D721Med (cell line): ENCODE results near the gene RANBP1.

ENCODE experiments used
- DNase-seq: peaks from one replicate; pipeline ENCODE4 v3.0.0; 2011; ENCODE audit warnings: low spot score; ENCODE audit not compliant: insufficient read length
- FAIRE-seq: peaks from 2 replicates; lab custom pipeline; 2011; peaks lifted over from hg19 to GRCh38; lab: Jason Lieb, UNC
- TF ChIP-seq, protein P1 (sequence below): IDR thresholded peaks from 2 replicates; pipeline ENCODE4 v1.5.1; 2012; ENCODE audit warnings: mild to moderate bottlenecking, control low read depth; ENCODE audit not compliant: insufficient read depth; ENCODE audit errors: missing control alignments

RANBP1 gene

GRCh38 chr22:20106205-20106848 is 9.6 kb upstream of the RANBP1 start:
- FAIRE-seq (no peak), DNase-seq (no peak)

GRCh38 chr22:20106849-20107237 is 9.1 kb upstream of the RANBP1 start:
- TF ChIP-seq, protein P1, sequence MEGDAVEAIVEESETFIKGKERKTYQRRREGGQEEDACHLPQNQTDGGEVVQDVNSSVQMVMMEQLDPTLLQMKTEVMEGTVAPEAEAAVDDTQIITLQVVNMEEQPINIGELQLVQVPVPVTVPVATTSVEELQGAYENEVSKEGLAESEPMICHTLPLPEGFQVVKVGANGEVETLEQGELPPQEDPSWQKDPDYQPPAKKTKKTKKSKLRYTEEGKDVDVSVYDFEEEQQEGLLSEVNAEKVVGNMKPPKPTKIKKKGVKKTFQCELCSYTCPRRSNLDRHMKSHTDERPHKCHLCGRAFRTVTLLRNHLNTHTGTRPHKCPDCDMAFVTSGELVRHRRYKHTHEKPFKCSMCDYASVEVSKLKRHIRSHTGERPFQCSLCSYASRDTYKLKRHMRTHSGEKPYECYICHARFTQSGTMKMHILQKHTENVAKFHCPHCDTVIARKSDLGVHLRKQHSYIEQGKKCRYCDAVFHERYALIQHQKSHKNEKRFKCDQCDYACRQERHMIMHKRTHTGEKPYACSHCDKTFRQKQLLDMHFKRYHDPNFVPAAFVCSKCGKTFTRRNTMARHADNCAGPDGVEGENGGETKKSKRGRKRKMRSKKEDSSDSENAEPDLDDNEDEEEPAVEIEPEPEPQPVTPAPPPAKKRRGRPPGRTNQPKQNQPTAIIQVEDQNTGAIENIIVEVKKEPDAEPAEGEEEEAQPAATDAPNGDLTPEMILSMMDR = no peak
- FAIRE-seq (no peak), DNase-seq (no peak)

More at GRCh38 chr22:20106205-20106848, 9.6 kb upstream of the RANBP1 start:
- TF ChIP-seq, protein P1 = no peak

DNA sequence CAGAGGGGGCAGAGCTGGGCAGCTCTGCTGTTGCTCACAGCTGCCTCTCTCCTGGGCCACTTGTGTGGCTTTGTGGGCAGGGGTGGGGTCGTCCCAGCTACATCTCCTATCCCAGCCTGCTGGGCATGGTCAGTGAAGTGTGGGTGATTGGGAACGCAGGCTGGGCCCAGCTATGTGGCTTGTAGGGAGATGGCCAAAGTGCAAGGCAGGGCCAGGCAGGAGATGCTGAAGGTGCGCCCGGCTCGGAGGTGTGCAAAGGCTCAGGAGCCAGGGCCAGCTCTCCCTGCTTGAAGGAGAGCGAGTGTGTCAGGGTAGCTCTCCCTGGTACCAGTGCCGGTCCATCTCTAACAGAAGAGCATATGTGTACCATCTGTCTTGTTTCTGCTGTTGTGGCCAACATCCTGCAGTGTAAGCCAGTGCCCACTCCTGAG is 8.4 kb upstream of the RANBP1 start:
- no peak for FAIRE-seq

GRCh38 chr22:20107951-20108756 is 7.8 kb upstream of the RANBP1 start:
- TF ChIP-seq, protein P1 = no peak
- DNase-seq (no peak), FAIRE-seq (no peak)

More for the DNA sequence above, 8.4 kb upstream of the RANBP1 start:
- TF ChIP-seq, protein P1 = no peak
- DNase-seq = no peak

- DNase-seq = no peak
- no peak for FAIRE-seq
- TF ChIP-seq, protein P1 = no peak
Observed at GRCh38 chr22:20108757-20109230, 7.1 kb upstream of the RANBP1 start.

GRCh38 chr22:20109411-20110358 is 6.2 kb upstream of the RANBP1 start:
- TF ChIP-seq, protein P1 = no peak
- FAIRE-seq (no peak), DNase-seq (no peak)
